Kidney epithelial cell (primary cell): Measurements from ENCODE around the gene FMNL2. TPM values are rescaled to one million over a fixed set of nuclear protein-coding genes. Genes with fewer than 3 reads are reported as not detected.

Source experiments
- DNase-seq: peaks from one replicate; pipeline ENCODE4 v3.0.0-alpha.2; 2010; ENCODE audit warnings: low read depth
- H3K27me3 ChIP-seq: 2 replicates; pipeline ENCODE4 v1.6.0; 2011; ENCODE audit warnings: low read length; ENCODE audit not compliant: control insufficient read depth, insufficient read depth
- H3K36me3 ChIP-seq: 2 replicates; pipeline ENCODE4 v1.5.1; 2011; ENCODE audit warnings: low read length; ENCODE audit not compliant: control insufficient read depth, insufficient read depth
- H3K4me3 ChIP-seq: 2 replicates; pipeline ENCODE4 v1.5.1; 2011; ENCODE audit warnings: low read depth, mild to moderate bottlenecking, control low read depth, low read length
- CTCF ChIP-seq: IDR thresholded peaks from 2 replicates; pipeline ENCODE4 v1.5.1; 2011; ENCODE audit warnings: mild to moderate bottlenecking, moderate library complexity, low read length, control low read depth, inconsistent platforms; ENCODE audit not compliant: insufficient read depth, poor library complexity, severe bottlenecking
- total RNA-seq: library from RNA; depleted of rRNA; stranded (reverse); fragments of >200 nt; gene quantifications from 2 replicates; pipeline ENCODE4 v1.2.3, GENCODE V29; 2015

Gene FMNL2
- total RNA-seq, 1 donor from 2014 or later = 68.0 TPM

- H3K4me3 ChIP-seq = no peak overlapping the region
- TF ChIP-seq CTCF = no peak
- no peak for DNase-seq
- H3K36me3 ChIP-seq = peaks cover 2% of the 10 kb centered on the region
- H3K27me3 ChIP-seq = no peaks in the 10 kb centered on the region
These were observed 14.4 kb downstream of the FMNL2 start for GRCh38 chr2:152349416-152349815.

- TF ChIP-seq CTCF = no peak
- peaks cover 2% of the 10 kb centered on the region for H3K36me3 ChIP-seq
- DNase-seq = no peak
- H3K4me3 ChIP-seq = no peak overlapping the region
- H3K27me3 ChIP-seq = no peaks in the 10 kb centered on the region
These were observed 15.2 kb downstream of the FMNL2 start for GRCh38 chr2:152350155-152350679.

GRCh38 chr2:152352616-152353015, 17.6 kb downstream of the FMNL2 start:
- no peaks in the 10 kb centered on the region for H3K27me3 ChIP-seq
- no peaks in the 10 kb centered on the region for H3K36me3 ChIP-seq
- no peak for DNase-seq
- no peak overlapping the region for H3K4me3 ChIP-seq
- TF ChIP-seq CTCF = no peak

- no peak for TF ChIP-seq CTCF
- DNase-seq = no peak
- Histone ChIP-seq H3K4me3 (no peak overlapping the region), H3K27me3 (no peaks in the 10 kb centered on the region), H3K36me3 (no peaks in the 10 kb centered on the region)
These were observed 18.4 kb downstream of the FMNL2 start for GRCh38 chr2:152353364-152353763.

GRCh38 chr2:152354069-152354755, 19.2 kb downstream of the FMNL2 start:
- TF ChIP-seq CTCF = no peak
- DNase-seq = no peak
- Histone ChIP-seq H3K27me3 (no peaks in the 10 kb centered on the region), H3K4me3 (no peak overlapping the region), H3K36me3 (no peaks in the 10 kb centered on the region)

GRCh38 chr2:152354909-152355308, 19.9 kb downstream of the FMNL2 start:
- no peaks in the 10 kb centered on the region for H3K36me3 ChIP-seq
- no peak for DNase-seq
- no peaks in the 10 kb centered on the region for H3K27me3 ChIP-seq
- no peak for TF ChIP-seq CTCF
- H3K4me3 ChIP-seq = no peak overlapping the region
